ENCODE results near the gene RIMS4.

The RIMS4 gene

DNA sequence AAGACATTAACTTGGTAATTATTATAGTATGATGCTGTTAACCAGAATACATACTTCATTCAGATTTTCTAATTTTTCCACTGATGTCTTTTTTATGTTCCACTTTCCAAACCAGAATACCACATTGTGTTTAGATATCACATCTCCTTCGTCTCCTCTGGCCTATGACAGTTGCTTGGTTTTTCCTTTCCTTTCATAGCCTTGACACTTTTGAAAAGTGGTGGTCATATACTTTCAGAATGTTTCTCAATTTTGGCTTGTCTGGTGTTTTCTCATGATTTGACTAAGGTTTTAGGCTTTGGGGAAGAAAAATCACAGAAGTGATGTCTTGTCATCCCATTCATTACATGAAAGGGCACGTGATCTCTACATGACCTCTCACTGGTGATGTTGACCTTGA is 24.3 kb upstream of the RIMS4 start:
- CTCF ChIA-PET, result no interaction called here
- POLR2A ChIA-PET, result no interaction called here
- no peak for TF ChIP-seq SP1 (IDR thresholded peaks at IDR 0.05)
- no peak for TF ChIP-seq FOXK2 (IDR thresholded peaks at IDR 0.05)
- TF ChIP-seq BHLHE40 (IDR thresholded peaks at IDR 0.05; ENCODE audit: borderline replicate concordance), result no peak
- TF ChIP-seq FOXA1 (IDR thresholded peaks at IDR 0.05), result no peak
- TF ChIP-seq ELF4 (IDR thresholded peaks at IDR 0.05), result no peak
- no peak for TF ChIP-seq TARDBP (IDR thresholded peaks at IDR 0.05)
- no peak for TF ChIP-seq SUZ12 (IDR thresholded peaks at IDR 0.05)
- TF ChIP-seq NFRKB (IDR thresholded peaks at IDR 0.05), result no peak
- no peak for TF ChIP-seq CTBP1 (IDR thresholded peaks at IDR 0.05; ENCODE audit: borderline replicate concordance)
- no peak for TF ChIP-seq HDGF (IDR thresholded peaks at IDR 0.05; ENCODE audit: borderline replicate concordance)
- no peak for TF ChIP-seq ARNT (IDR thresholded peaks at IDR 0.05)
- no peak for TF ChIP-seq LEF1 (IDR thresholded peaks at IDR 0.05; ENCODE audit: borderline replicate concordance)
- no peak for TF ChIP-seq ZNF384 (IDR thresholded peaks at IDR 0.05)
- TF ChIP-seq FOXM1 (IDR thresholded peaks at IDR 0.05; ENCODE audit: borderline replicate concordance), result no peak
- DNase-seq (ENCODE audit: extremely low spot score), result no peak

DNA sequence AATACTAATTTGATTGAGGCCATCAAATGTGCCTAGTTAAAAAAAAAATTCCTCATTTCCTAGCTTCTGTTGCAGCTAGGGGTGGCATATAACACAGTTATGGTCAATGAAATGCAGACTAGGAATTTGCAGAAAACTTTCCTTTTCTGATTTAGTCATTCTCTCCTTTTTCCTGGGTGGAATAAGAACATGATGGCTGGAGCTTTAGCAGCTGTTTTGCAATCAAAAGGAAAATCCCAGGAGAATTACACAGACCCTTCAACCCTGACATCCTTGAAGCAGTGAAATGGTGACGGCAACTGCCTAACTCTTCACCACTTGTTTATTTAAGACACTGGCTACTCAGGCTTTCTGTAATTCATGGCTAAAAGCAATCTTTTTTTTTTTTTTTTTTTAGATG is 23.1 kb upstream of the RIMS4 start:
- CTCF ChIA-PET, result interaction anchor here (0.8 kb wide), 1 partner anchor 17 kb away, joined by 7 read pairs; no protein-coding TSS in a partner anchor
- no peak for TF ChIP-seq ARNT (IDR thresholded peaks at IDR 0.05)
- TF ChIP-seq NFRKB (IDR thresholded peaks at IDR 0.05), result no peak
- no peak for TF ChIP-seq L3MBTL2 (conservative IDR thresholded peaks at IDR 0.05)
- TF ChIP-seq SP1 (IDR thresholded peaks at IDR 0.05), result no peak
- TF ChIP-seq, protein P1, sequence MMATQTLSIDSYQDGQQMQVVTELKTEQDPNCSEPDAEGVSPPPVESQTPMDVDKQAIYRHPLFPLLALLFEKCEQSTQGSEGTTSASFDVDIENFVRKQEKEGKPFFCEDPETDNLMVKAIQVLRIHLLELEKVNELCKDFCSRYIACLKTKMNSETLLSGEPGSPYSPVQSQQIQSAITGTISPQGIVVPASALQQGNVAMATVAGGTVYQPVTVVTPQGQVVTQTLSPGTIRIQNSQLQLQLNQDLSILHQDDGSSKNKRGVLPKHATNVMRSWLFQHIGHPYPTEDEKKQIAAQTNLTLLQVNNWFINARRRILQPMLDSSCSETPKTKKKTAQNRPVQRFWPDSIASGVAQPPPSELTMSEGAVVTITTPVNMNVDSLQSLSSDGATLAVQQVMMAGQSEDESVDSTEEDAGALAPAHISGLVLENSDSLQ (IDR thresholded peaks at IDR 0.05), result no peak
- TF ChIP-seq BHLHE40 (IDR thresholded peaks at IDR 0.05; ENCODE audit: borderline replicate concordance), result no peak
- TF ChIP-seq FOXK2 (IDR thresholded peaks at IDR 0.05), result no peak
- TF ChIP-seq CTBP1 (IDR thresholded peaks at IDR 0.05; ENCODE audit: borderline replicate concordance), result no peak
- no peak for TF ChIP-seq ELF4 (IDR thresholded peaks at IDR 0.05)
- no peak for TF ChIP-seq FOXM1 (IDR thresholded peaks at IDR 0.05; ENCODE audit: borderline replicate concordance)
- no peak for TF ChIP-seq ZNF384 (IDR thresholded peaks at IDR 0.05)
- TF ChIP-seq FOXA1 (IDR thresholded peaks at IDR 0.05), result no peak
- no peak for TF ChIP-seq HDGF (IDR thresholded peaks at IDR 0.05; ENCODE audit: borderline replicate concordance)
- no peak for TF ChIP-seq TARDBP (IDR thresholded peaks at IDR 0.05)
- no peak for TF ChIP-seq LEF1 (IDR thresholded peaks at IDR 0.05; ENCODE audit: borderline replicate concordance)
- POLR2A ChIA-PET, result no interaction called here

DNA sequence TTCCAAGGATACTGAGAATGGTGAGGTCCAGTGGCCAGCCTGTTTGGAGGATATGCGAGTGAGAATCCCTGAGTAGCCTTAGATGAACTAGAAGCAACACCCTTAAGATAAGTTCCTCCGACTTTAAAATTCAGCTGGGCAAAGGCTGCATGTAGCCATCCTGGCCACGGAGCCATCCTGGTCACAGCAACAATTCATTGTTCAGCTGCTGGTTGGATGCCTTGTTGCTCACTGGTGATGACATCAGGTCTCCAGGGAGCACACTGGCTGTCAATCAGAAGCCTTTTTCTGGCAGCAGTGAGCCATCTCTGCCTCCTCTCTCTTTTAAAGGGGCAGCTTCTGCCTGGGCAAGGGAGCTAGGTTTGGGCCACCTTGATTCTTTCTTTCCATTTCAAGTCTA is 22.4 kb upstream of the RIMS4 start:
- ChIA-PET POLR2A (no interaction called here), CTCF (no interaction called here)
- DNase-seq (ENCODE audit: extremely low spot score), result no peak
- TF ChIP-seq, protein P1 (IDR thresholded peaks at IDR 0.05), result peak; percentile 94
- no peak for TF ChIP-seq HDGF (IDR thresholded peaks at IDR 0.05; ENCODE audit: borderline replicate concordance)
- no peak for TF ChIP-seq CTBP1 (IDR thresholded peaks at IDR 0.05; ENCODE audit: borderline replicate concordance)
- TF ChIP-seq LEF1 (IDR thresholded peaks at IDR 0.05; ENCODE audit: borderline replicate concordance), result no peak
- TF ChIP-seq FOXA1 (IDR thresholded peaks at IDR 0.05), result no peak

More for the DNA sequence above, 23.1 kb upstream of the RIMS4 start:
- DNase-seq (ENCODE audit: extremely low spot score), result no peak

DNA sequence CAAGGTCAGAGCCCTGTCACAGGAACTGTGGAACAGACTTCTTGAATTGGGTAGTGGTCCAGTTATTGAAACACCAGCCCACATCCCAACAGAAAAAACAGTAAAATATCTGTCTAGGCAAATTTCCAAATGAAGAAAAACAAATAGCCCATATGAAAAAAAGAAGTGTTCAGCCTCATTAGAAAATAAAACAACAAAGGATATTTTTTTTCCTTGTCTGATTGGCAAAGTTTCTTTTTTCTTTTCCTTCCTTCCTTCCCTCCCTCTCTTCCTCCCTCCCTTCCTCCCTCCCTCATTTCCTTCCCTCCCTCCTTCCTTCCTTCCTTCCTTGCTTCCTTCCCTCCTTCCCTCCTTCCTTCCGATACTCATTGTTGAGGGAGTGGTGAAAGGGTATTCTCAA is 20.6 kb upstream of the RIMS4 start:
- POLR2A ChIA-PET, result no interaction called here
- CTCF ChIA-PET, result no interaction called here
- TF ChIP-seq FOXM1 (IDR thresholded peaks at IDR 0.05; ENCODE audit: borderline replicate concordance) (no peak), TARDBP (IDR thresholded peaks at IDR 0.05) (no peak)
- DNase-seq (ENCODE audit: extremely low spot score), result no peak

DNA sequence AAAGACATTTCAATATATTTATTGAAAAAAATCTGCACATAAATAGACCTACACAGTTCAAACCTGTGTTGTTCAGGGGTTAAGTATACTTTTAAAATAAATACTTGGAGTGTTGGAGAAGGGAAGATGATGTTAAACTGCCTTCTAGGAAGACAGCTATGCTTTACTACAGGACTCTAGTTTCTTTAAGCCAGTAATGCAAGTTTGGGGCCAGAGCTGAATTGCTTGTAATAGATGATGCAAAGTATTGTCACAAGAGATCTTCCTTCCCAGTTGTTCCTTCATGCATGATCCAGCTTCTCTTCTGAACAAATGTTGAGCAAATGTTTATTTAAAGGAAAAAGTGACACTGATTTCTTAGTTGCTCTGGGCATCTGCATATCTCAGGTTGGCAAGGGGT is 20.2 kb upstream of the RIMS4 start:
- ChIA-PET POLR2A (no interaction called here), CTCF (no interaction called here)
- TF ChIP-seq BHLHE40 (IDR thresholded peaks at IDR 0.05; ENCODE audit: borderline replicate concordance), result no peak
- TF ChIP-seq SUZ12 (IDR thresholded peaks at IDR 0.05), result no peak
- no peak for TF ChIP-seq SP1 (IDR thresholded peaks at IDR 0.05)
- TF ChIP-seq NFRKB (IDR thresholded peaks at IDR 0.05), result no peak
- TF ChIP-seq FOXM1 (IDR thresholded peaks at IDR 0.05; ENCODE audit: borderline replicate concordance), result no peak
- DNase-seq (ENCODE audit: extremely low spot score), result no peak

DNA sequence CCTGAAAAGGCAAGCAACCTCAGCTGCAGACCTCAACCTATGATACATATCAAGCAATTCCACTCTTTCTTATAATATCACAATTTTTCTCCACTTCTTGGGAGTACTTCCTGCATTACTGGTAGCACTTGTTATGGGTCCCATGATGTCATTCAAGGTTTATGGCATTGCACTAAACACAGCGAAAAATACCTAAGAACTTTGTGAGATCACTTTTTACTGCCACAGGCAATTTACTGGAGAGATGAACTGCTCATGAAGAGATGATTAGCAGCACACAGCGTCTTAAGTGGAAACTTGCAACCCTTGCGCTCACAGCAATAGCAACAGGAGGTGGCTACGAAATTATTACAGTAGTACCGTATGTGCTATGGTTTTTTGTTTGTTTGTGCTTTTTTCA is 19.3 kb upstream of the RIMS4 start:
- POLR2A ChIA-PET, result interaction anchor here (0.8 kb wide), 1 partner anchor 55 kb away, joined by 3 read pairs; the partner anchor contains the start of gene YWHAB

DNA sequence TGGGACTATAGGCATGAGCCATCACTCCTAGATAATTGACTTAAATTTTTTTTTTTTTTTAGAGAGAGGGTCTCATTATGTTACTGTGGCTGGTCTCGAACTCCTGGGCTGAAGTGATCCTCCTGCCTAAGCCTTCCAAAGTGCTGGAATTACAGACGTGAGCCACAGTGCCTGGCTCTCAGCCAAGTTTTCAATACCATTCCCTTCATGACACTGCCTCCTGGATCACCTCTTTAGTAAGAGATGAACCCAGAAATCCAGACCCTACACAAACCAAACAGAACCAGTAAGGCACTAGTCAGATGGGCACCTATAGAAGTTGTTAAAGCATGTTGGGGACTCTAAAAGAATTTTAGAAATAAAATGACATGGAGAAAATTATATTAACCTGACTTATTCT is 18.3 kb upstream of the RIMS4 start:
- ChIA-PET CTCF (no interaction called here), POLR2A (interaction anchor here (0.8 kb wide), 1 partner anchor 57 kb away, joined by 3 read pairs; the partner anchor contains the start of gene YWHAB)
- no peak for TF ChIP-seq CTBP1 (IDR thresholded peaks at IDR 0.05; ENCODE audit: borderline replicate concordance)
- TF ChIP-seq SUZ12 (IDR thresholded peaks at IDR 0.05), result no peak
- TF ChIP-seq FOXA1 (IDR thresholded peaks at IDR 0.05), result no peak
- TF ChIP-seq ZNF384 (IDR thresholded peaks at IDR 0.05), result no peak
- TF ChIP-seq SP1 (IDR thresholded peaks at IDR 0.05), result no peak
- no peak for TF ChIP-seq TARDBP (IDR thresholded peaks at IDR 0.05)
- no peak for TF ChIP-seq ARNT (IDR thresholded peaks at IDR 0.05)
- no peak for TF ChIP-seq L3MBTL2 (conservative IDR thresholded peaks at IDR 0.05)
- no peak for TF ChIP-seq BHLHE40 (IDR thresholded peaks at IDR 0.05; ENCODE audit: borderline replicate concordance)
- TF ChIP-seq, protein P1 (IDR thresholded peaks at IDR 0.05), result no peak
- DNase-seq (ENCODE audit: extremely low spot score), result no peak

More for the DNA sequence above, 19.3 kb upstream of the RIMS4 start:
- no peak for TF ChIP-seq ZNF384 (IDR thresholded peaks at IDR 0.05)
- TF ChIP-seq, protein P1 (IDR thresholded peaks at IDR 0.05), result peak; percentile 52
- CTCF ChIA-PET, result no interaction called here
- no peak for DNase-seq (ENCODE audit: extremely low spot score)
